HCT116 (cell line): ENCODE data around the gene RAI14. TPM values are rescaled to one million over a fixed set of nuclear protein-coding genes. Genes with fewer than 3 reads are reported as not detected.
"Not testable (repeated sequence)": the region's sequence is repeated elsewhere in the genome, so short reads cannot be mapped to it uniquely, and the experiment has no call there.

Experiments used
- ATAC-seq: fragments of 200-7000 bp; cut with Tn5 transposase; 2 replicates; pipeline ENCODE4 v1.9.1; 2020; ENCODE audit warnings: mild to moderate bottlenecking, moderate library complexity
- BruUV-seq: library from RNA; stranded (reverse); fragments of 400-500 nt; replicated peaks from 2 replicates; lab custom pipeline; 2021; lab: Mats Ljungman, UMichigan
- CTCF ChIA-PET: fragments of 300-600 bp; sonication (Branson Sonifier 250); formaldehyde crosslinking; loops from one replicate; lab custom pipeline; 2021; ENCODE audit warnings: antibody characterized with exemption; lab: Charles Lee
- POLR2A ChIA-PET: fragments of 300-600, 350-600 bp; sonication (Branson Sonifier 250); formaldehyde crosslinking; loops from one replicate; lab custom pipeline; 2021; ENCODE audit warnings: antibody characterized with exemption; lab: Charles Lee
- RAD21 ChIA-PET, 2 experiments: fragments of 300-600 bp; sonication (Branson Sonifier 250); formaldehyde crosslinking; loops; one replicate each; lab custom pipeline; 2023; ENCODE audit warnings: low total read pairs in 2 of 2; ENCODE audit not compliant: uncharacterized antibody in 2 of 2, unreplicated experiment in 2 of 2, low non-redundant PET in 1 of 2; lab: Charles Lee
- DNase-seq: peaks from one replicate; pipeline ENCODE4 v3.0.0-alpha.2; 2010; ENCODE audit warnings: low read depth, low spot score
- H2AFZ ChIP-seq: fragments of 200-600 bp; shearing (Covaris generic), sonication (generic); 2 replicates; pipeline ENCODE4 v1.6.1; 2017; ENCODE audit warnings: low read depth, mixed run types, mixed read lengths, antibody characterized with exemption, low read length; ENCODE audit not compliant: poor library complexity, severe bottlenecking
- H3K27ac ChIP-seq: 2 replicates; pipeline ENCODE4 v1.5.1; 2012; ENCODE audit warnings: low read depth, low read length
- H3K27me3 ChIP-seq: fragments of 200-600 bp; sonication (generic); 2 replicates; pipeline ENCODE4 v1.6.1; 2016; ENCODE audit warnings: mixed run types, low read length, mixed read lengths; ENCODE audit not compliant: insufficient read depth
- H3K36me3 ChIP-seq, 2 experiments: fragments of 200-500 bp in 1 of 2; fragments of 200-600 bp in 1 of 2; sonication (Bioruptor generic) in 1 of 2; sonication (generic) in 1 of 2; 2 replicates each; pipeline versions ENCODE4 v1.5.1 to v1.6.1; 2014 to 2016; ENCODE audit warnings: low read length in 2 of 2, inconsistent platforms in 1 of 2, mixed read lengths in 1 of 2, mixed run types in 1 of 2; ENCODE audit not compliant: insufficient read depth in 2 of 2, control insufficient read depth in 1 of 2
- H3K4me1 ChIP-seq, 2 experiments: fragments of 200-600 bp in 1 of 2; sonication (generic) in 1 of 2; 2 replicates each; pipeline versions ENCODE4 v1.5.1 to v1.6.1; 2012 to 2017; ENCODE audit warnings: low read length in 2 of 2, inconsistent platforms in 1 of 2, mild to moderate bottlenecking in 1 of 2, mixed read lengths in 1 of 2, mixed run types in 1 of 2, moderate library complexity in 1 of 2; ENCODE audit not compliant: insufficient read depth in 2 of 2, control insufficient read depth in 1 of 2
- H3K4me2 ChIP-seq: fragments of 200-600 bp; sonication (generic); 2 replicates; pipeline ENCODE4 v1.6.1; 2017; ENCODE audit warnings: mixed run types, low read length, mixed read lengths
- H3K4me3 ChIP-seq, 2 experiments: fragments of 200-600 bp in 1 of 2; sonication (generic) in 1 of 2; replicated peaks in 1 of 2; 2 replicates each; pipeline ENCODE4 v1.5.1; 2011 to 2016; ENCODE audit warnings: low read length in 2 of 2, control low read depth in 1 of 2, low read depth in 1 of 2, mild to moderate bottlenecking in 1 of 2, mixed read lengths in 1 of 2, mixed run types in 1 of 2
- H3K79me2 ChIP-seq: fragments of 200-600 bp; sonication (generic); 2 replicates; pipeline ENCODE4 v1.6.1; 2017; ENCODE audit warnings: mild to moderate bottlenecking, mixed run types, low read length, moderate library complexity, mixed read lengths; ENCODE audit not compliant: insufficient read depth
- H3K9ac ChIP-seq: fragments of 200-600 bp; sonication (generic); 2 replicates; pipeline ENCODE4 v1.6.1; 2016; ENCODE audit warnings: low read length, mixed read lengths
- H3K9me2 ChIP-seq: fragments of 200-600 bp; sonication (generic), shearing (Covaris generic); 2 replicates; pipeline ENCODE4 v1.6.1; 2017; ENCODE audit warnings: mixed run types, mild to moderate bottlenecking, moderate library complexity; ENCODE audit not compliant: insufficient read depth
- H3K9me3 ChIP-seq, 2 experiments: fragments of 200-500 bp in 1 of 2; fragments of 200-600 bp in 1 of 2; sonication (Bioruptor generic) in 1 of 2; sonication (generic) in 1 of 2; 2 replicates each; pipeline ENCODE4 v1.6.1; 2014 to 2017; ENCODE audit warnings: low read length in 2 of 2, mixed read lengths in 2 of 2, inconsistent platforms in 1 of 2, low read depth in 1 of 2, mild to moderate bottlenecking in 1 of 2, mixed run types in 1 of 2, moderate library complexity in 1 of 2; ENCODE audit not compliant: control insufficient read depth in 1 of 2, insufficient read depth in 1 of 2
- H4K20me1 ChIP-seq: fragments of 200-600 bp; sonication (generic), shearing (Covaris generic); 2 replicates; pipeline ENCODE4 v1.6.1; 2017; ENCODE audit warnings: mixed run types, mild to moderate bottlenecking, moderate library complexity; ENCODE audit not compliant: insufficient read depth
- EGR1 ChIP-seq: IDR thresholded peaks from 2 replicates; pipeline ENCODE4 v1.6.1; 2012; ENCODE audit warnings: low read depth
- EZH2 ChIP-seq: fragments of 200-600 bp; sonication (generic); IDR thresholded peaks from 2 replicates; pipeline ENCODE4 v1.6.1; 2017; ENCODE audit warnings: antibody characterized with exemption, mixed run types
- JUND ChIP-seq: IDR thresholded peaks from 2 replicates; pipeline ENCODE4 v1.6.1; 2012
- REST ChIP-seq: IDR thresholded peaks from 2 replicates; pipeline ENCODE4 v1.6.1; 2012; ENCODE audit warnings: low read depth
- SP1 ChIP-seq: IDR thresholded peaks from 2 replicates; pipeline ENCODE4 v1.6.1; 2012; ENCODE audit warnings: low read depth
- TCF7L2 ChIP-seq: IDR thresholded peaks from 2 replicates; pipeline ENCODE4 v1.7.0; 2011; ENCODE audit warnings: borderline replicate concordance, inconsistent platforms; ENCODE audit not compliant: insufficient read depth, insufficient read length; ENCODE audit errors: extremely low read depth
- intact Hi-C: fragments of 100-400 bp; cut with micrococcal nuclease; formaldehyde crosslinking; loops from 2 replicates; pipeline ENCODE4 v1.10.0; 2022
- total RNA-seq: library from RNA; stranded (reverse); gene quantifications from one replicate; pipeline ENCODE4 v1.2.1, GENCODE V29; 2021; ENCODE audit not compliant: unreplicated experiment

The RAI14 gene
- total RNA-seq, 1 experiment from 2014 or later, result 47.9 TPM

GRCh38 chr5:34699155-34700077 is 43.3 kb downstream of the RAI14 start (continued):
- TF ChIP-seq REST (no peak), JUND (no peak), EZH2 (no peak), EGR1 (no peak)
- TF ChIP-seq, all 23 proteins: peak for 0

GRCh38 chr5:34700078-34700452 is 43.9 kb downstream of the RAI14 start:
- ATAC-seq, result no peak
- Histone ChIP-seq H3K79me2 (peaks cover 20% of the 10 kb centered on the region), H3K4me1 (peaks cover 12 to 23% of the 10 kb centered on the region in 2 experiments; a peak in 2 of 4 replicates), H3K27ac (no peak overlapping the region), H4K20me1 (no peaks in the 10 kb centered on the region), H3K9me2 (no peaks in the 10 kb centered on the region), H3K9ac (no peak overlapping the region), H3K4me2 (no peak overlapping the region), H3K4me3 (no peak overlapping the region), H3K9me3 (no peaks in the 10 kb centered on the region), H3K36me3 (no peaks in the 10 kb centered on the region), H3K27me3 (no peaks in the 10 kb centered on the region), H2AFZ (no peak overlapping the region)
- POLR2A ChIA-PET, result no interaction called here
- no TSS peak for BruUV-seq
- CTCF ChIA-PET, result no interaction called here
- no peak for DNase-seq
- TF ChIP-seq SP1 (no peak), TCF7L2 (no peak)
- RAD21 ChIA-PET, result no interaction called here
- intact Hi-C loops, result no loop called here

GRCh38 chr5:34701442-34701841 is 45.3 kb downstream of the RAI14 start:
- H3K36me3 ChIP-seq, H3K9me2 ChIP-seq, intact Hi-C loops, H3K9me3 ChIP-seq, CTCF ChIA-PET, H3K4me3 ChIP-seq, DNase-seq, H3K27me3 ChIP-seq, ATAC-seq, H4K20me1 ChIP-seq, H2AFZ ChIP-seq, H3K27ac ChIP-seq, POLR2A ChIA-PET, RAD21 ChIA-PET, H3K4me2 ChIP-seq, BruUV-seq, H3K9ac ChIP-seq: not testable (repeated sequence)
- H3K79me2 ChIP-seq, result peaks cover 18% of the 10 kb centered on the region
- H3K4me1 ChIP-seq, result peaks cover 10 to 23% of the 10 kb centered on the region in 2 experiments; a peak in 2 of 4 replicates
